Neural progenitor cell (in vitro differentiated cells): ENCODE data around the gene SLC25A18. TPM values are rescaled to one million over a fixed set of nuclear protein-coding genes. Genes with fewer than 3 reads are reported as not detected.

Source experiments
- DNase-seq: peaks from one replicate; pipeline ENCODE4 v3.0.0-alpha.2; 2016; ENCODE audit warnings: low spot score
- H2AFZ ChIP-seq: fragments of 200-600 bp; sonication (generic); replicated peaks from 2 replicates; pipeline ENCODE4 v1.6.1; 2016; ENCODE audit warnings: antibody characterized with exemption
- H3F3A ChIP-seq: fragments of 200-600 bp; sonication (generic); 2 replicates; pipeline ENCODE4 v1.6.1; 2016; ENCODE audit warnings: antibody characterized with exemption, low read depth
- H3K27ac ChIP-seq: fragments of 200-600 bp; sonication (generic); 2 replicates; pipeline ENCODE4 v1.5.1; 2016; ENCODE audit warnings: mild to moderate bottlenecking
- H3K27me3 ChIP-seq: fragments of 200-600 bp; sonication (generic); 2 replicates; pipeline ENCODE4 v1.6.1; 2016; ENCODE audit warnings: mild to moderate bottlenecking, moderate library complexity
- H3K36me3 ChIP-seq: fragments of 200-600 bp; sonication (generic); 2 replicates; pipeline ENCODE4 v1.5.1; 2016
- H3K4me1 ChIP-seq: fragments of 200-600 bp; sonication (generic); 2 replicates; pipeline ENCODE4 v1.6.1; 2016; ENCODE audit warnings: mixed run types
- H3K4me2 ChIP-seq: fragments of 200-600 bp; sonication (generic); 2 replicates; pipeline ENCODE4 v1.6.1; 2016
- H3K4me3 ChIP-seq: fragments of 200-600 bp; sonication (generic); 2 replicates; pipeline ENCODE4 v1.5.1; 2016
- H3K79me2 ChIP-seq: fragments of 200-600 bp; sonication (generic); 2 replicates; pipeline ENCODE4 v1.6.1; 2016; ENCODE audit warnings: low read depth
- H3K9ac ChIP-seq: fragments of 200-600 bp; sonication (generic); 2 replicates; pipeline ENCODE4 v1.6.1; 2016
- H3K9me3 ChIP-seq: fragments of 200-600 bp; sonication (generic); 2 replicates; pipeline ENCODE4 v1.5.1; 2016; ENCODE audit warnings: low read depth
- H4K20me1 ChIP-seq: fragments of 200-600 bp; sonication (generic); 2 replicates; pipeline ENCODE4 v1.6.1; 2016; ENCODE audit warnings: low read depth
- H3K27ac Mint-ChIP-seq: 3 replicates; pipeline ENCODE4 v1.8.0; 2021; ENCODE audit warnings: mixed read lengths
- H3K27me3 Mint-ChIP-seq: 2 replicates; pipeline ENCODE4 v1.8.0; 2022; ENCODE audit warnings: low read depth, mild to moderate bottlenecking, inconsistent platforms, moderate library complexity, mixed read lengths; ENCODE audit not compliant: insufficient read depth
- H3K36me3 Mint-ChIP-seq: 3 replicates; pipeline ENCODE4 v1.8.0; 2021; ENCODE audit warnings: mixed read lengths
- H3K4me1 Mint-ChIP-seq: 3 replicates; pipeline ENCODE4 v1.8.0; 2021; ENCODE audit warnings: mixed read lengths
- H3K4me3 Mint-ChIP-seq: 3 replicates; pipeline ENCODE4 v1.8.0; 2021; ENCODE audit warnings: mild to moderate bottlenecking, moderate library complexity, mixed read lengths
- H3K9me3 Mint-ChIP-seq: 3 replicates; pipeline ENCODE4 v1.8.0; 2020; ENCODE audit warnings: mixed read lengths
- EZH2 ChIP-seq: fragments of 200-600 bp; sonication (generic); IDR thresholded peaks from 2 replicates; pipeline ENCODE4 v1.6.1; 2017; ENCODE audit warnings: antibody characterized with exemption, mild to moderate bottlenecking, moderate library complexity
- EZH2phosphoT487 ChIP-seq: fragments of 200-600 bp; sonication (generic); IDR thresholded peaks from 2 replicates; pipeline ENCODE4 v1.6.1; 2017; ENCODE audit warnings: antibody characterized with exemption
- total RNA-seq: library from RNA; depleted of rRNA; stranded (reverse); fragments of >200 nt; gene quantifications from 2 replicates; pipeline ENCODE4 v1.2.3, GENCODE V29; 2015; ENCODE audit warnings: low replicate concordance
- TF ChIP-seq, protein P1 (sequence below): fragments of 200-600 bp; sonication (generic); IDR thresholded peaks from 2 replicates; pipeline ENCODE4 v1.5.1; 2017; ENCODE audit warnings: antibody characterized with exemption, mild to moderate bottlenecking

Gene SLC25A18
- total RNA-seq, 1 donor from 2014 or later, result 0.88 TPM

DNA sequence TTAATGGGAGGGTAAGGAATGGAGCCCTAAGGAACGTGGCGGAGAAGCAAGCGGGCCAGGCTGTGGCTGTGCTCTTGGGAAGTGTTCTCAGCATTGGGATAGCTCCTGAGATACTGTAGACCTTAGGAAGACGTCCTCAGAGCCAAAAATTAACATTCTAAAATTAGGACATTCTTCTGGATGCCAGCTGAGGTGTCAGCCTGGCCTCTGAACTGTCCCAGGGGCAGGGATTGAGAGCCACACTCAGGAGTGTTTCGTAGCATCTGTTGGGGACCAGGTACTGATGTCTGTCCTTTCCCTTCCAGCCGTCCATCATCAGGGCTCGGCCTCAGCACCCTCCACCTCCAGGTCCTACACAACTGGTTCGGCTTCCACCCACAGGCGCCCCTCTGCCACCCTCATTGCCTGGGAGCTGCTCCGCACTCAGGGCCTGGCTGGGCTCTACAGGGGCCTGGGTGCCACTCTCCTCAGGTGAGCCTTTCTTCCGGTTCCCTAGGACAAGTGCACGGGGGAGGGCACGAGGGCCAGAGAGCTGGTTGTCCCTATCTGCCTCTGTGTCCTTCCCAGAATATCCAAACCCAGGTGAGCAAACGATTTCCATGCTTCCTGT, 23.6 kb downstream of the SLC25A18 start:
- Histone ChIP-seq H2AFZ (no peak overlapping the region), H3K27ac (no peak overlapping the region), H3F3A (no peaks in the 10 kb centered on the region), H3K27me3 (no peaks in the 10 kb centered on the region), H4K20me1 (no peaks in the 10 kb centered on the region), H3K9me3 (no peaks in the 10 kb centered on the region), H3K79me2 (no peaks in the 10 kb centered on the region), H3K4me1 (peaks cover 3% of the 10 kb centered on the region), H3K4me3 (no peak overlapping the region), H3K4me2 (no peak overlapping the region), H3K36me3 (no peaks in the 10 kb centered on the region), H3K9ac (no peak overlapping the region)
- TF ChIP-seq, protein P1, sequence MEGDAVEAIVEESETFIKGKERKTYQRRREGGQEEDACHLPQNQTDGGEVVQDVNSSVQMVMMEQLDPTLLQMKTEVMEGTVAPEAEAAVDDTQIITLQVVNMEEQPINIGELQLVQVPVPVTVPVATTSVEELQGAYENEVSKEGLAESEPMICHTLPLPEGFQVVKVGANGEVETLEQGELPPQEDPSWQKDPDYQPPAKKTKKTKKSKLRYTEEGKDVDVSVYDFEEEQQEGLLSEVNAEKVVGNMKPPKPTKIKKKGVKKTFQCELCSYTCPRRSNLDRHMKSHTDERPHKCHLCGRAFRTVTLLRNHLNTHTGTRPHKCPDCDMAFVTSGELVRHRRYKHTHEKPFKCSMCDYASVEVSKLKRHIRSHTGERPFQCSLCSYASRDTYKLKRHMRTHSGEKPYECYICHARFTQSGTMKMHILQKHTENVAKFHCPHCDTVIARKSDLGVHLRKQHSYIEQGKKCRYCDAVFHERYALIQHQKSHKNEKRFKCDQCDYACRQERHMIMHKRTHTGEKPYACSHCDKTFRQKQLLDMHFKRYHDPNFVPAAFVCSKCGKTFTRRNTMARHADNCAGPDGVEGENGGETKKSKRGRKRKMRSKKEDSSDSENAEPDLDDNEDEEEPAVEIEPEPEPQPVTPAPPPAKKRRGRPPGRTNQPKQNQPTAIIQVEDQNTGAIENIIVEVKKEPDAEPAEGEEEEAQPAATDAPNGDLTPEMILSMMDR, result no peak
- no peak for TF ChIP-seq EZH2
- TF ChIP-seq EZH2phosphoT487, result no peak
- Mint-ChIP-seq H3K9me3 (no peaks in the 10 kb centered on the region), H3K36me3 (peaks cover 8% of the 10 kb centered on the region), H3K4me1 (no peaks in the 10 kb centered on the region), H3K4me3 (no peak overlapping the region), H3K27ac (no peak overlapping the region), H3K27me3 (peaks cover 4% of the 10 kb centered on the region)
- DNase-seq, result no peak

DNA sequence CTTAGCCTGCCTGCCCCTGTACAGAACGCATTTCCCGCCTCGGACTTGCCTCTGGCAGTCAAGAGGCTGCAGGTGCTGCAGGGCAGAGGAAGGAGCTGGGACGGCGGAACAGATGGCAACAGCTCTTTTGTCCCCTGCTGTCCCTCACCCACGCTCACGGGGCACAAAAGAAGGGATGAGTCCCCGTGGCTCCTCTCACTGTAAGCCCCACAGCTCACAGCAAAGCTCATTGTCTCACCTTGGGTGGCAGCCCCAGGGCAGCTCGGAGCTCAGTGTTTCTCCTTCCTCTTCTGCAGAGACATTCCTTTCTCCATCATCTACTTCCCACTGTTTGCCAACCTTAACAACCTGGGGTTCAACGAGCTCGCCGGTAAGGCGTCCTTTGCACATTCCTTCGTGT, 24.3 kb downstream of the SLC25A18 start:
- Histone ChIP-seq H2AFZ (no peak overlapping the region), H3K4me2 (no peak overlapping the region), H3K9ac (no peak overlapping the region), H3K4me1 (peaks cover 3% of the 10 kb centered on the region), H4K20me1 (no peaks in the 10 kb centered on the region), H3K27ac (no peak overlapping the region), H3F3A (no peaks in the 10 kb centered on the region), H3K79me2 (no peaks in the 10 kb centered on the region), H3K27me3 (no peaks in the 10 kb centered on the region), H3K9me3 (no peaks in the 10 kb centered on the region), H3K4me3 (no peak overlapping the region), H3K36me3 (no peaks in the 10 kb centered on the region)
- Mint-ChIP-seq H3K4me1 (no peaks in the 10 kb centered on the region), H3K36me3 (peaks cover 11% of the 10 kb centered on the region), H3K4me3 (no peak overlapping the region), H3K9me3 (no peaks in the 10 kb centered on the region), H3K27ac (no peak overlapping the region), H3K27me3 (peaks cover 2% of the 10 kb centered on the region)
- TF ChIP-seq EZH2phosphoT487 (no peak), EZH2 (no peak)
- TF ChIP-seq, protein P1, result no peak
- DNase-seq, result no peak

DNA sequence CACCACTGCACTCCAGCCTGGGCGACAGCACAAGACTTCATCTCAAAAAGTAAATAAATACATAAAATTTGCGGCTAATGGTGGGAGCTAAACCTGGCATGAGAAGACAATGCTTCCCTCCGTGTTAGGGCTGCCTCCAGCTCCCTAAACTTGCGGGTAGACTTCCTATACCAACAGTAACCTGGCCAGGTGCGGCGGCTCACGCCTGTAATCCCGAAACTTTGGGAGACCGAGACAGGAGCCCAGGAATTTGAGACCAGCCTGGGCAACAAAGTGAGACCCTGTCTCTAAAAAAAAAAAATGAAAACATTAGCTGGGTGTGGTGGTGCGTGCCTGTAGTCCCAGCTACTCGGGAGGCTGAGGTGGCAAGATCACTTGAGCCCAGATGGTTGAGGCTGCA, 25.3 kb downstream of the SLC25A18 start:
- no peak overlapping the region for H3K4me2 ChIP-seq
- no peaks in the 10 kb centered on the region for H3K27me3 ChIP-seq
- H3K36me3 Mint-ChIP-seq, result peaks cover 16% of the 10 kb centered on the region
- peaks cover 3% of the 10 kb centered on the region for H3K4me1 Mint-ChIP-seq
- no peak overlapping the region for H3K27ac Mint-ChIP-seq
- H3K27me3 Mint-ChIP-seq, result peaks cover 2% of the 10 kb centered on the region
- TF ChIP-seq EZH2phosphoT487 (no peak), EZH2 (no peak)
- TF ChIP-seq, protein P1, result no peak
- no peak overlapping the region for H3K9ac ChIP-seq
- H3K4me3 Mint-ChIP-seq, result no peak overlapping the region
- no peaks in the 10 kb centered on the region for H3K79me2 ChIP-seq
- no peak overlapping the region for H2AFZ ChIP-seq
- no peaks in the 10 kb centered on the region for H3K9me3 ChIP-seq
- H3K36me3 ChIP-seq, result no peaks in the 10 kb centered on the region
- DNase-seq, result no peak
- no peak overlapping the region for H3K27ac ChIP-seq
- peaks cover 3% of the 10 kb centered on the region for H3K4me1 ChIP-seq
- H3K4me3 ChIP-seq, result no peak overlapping the region
- H3F3A ChIP-seq, result no peaks in the 10 kb centered on the region
- H4K20me1 ChIP-seq, result no peaks in the 10 kb centered on the region
- H3K9me3 Mint-ChIP-seq, result no peaks in the 10 kb centered on the region
